WTC11 (cell line): ENCODE results near the gene ST3GAL6. TPM values are rescaled to one million over a fixed set of nuclear protein-coding genes. Genes with fewer than 3 reads are reported as not detected.

Experiments used
- ATAC-seq: fragments of 200-7000 bp; cut with Tn5 transposase; 2 replicates; pipeline ENCODE4 v1.10.0; 2021; ENCODE audit warnings: mild to moderate bottlenecking, moderate library complexity
- CTCF ChIA-PET: fragments of 300-600 bp; sonication (Branson Sonifier 250); formaldehyde crosslinking; loops from one replicate; lab custom pipeline; 2021; ENCODE audit warnings: antibody characterized with exemption; lab: Charles Lee
- POLR2A ChIA-PET: fragments of 350-600 bp; sonication (Branson Sonifier 250); formaldehyde crosslinking; loops from one replicate; lab custom pipeline; 2021; ENCODE audit warnings: antibody characterized with exemption; lab: Charles Lee
- DNase-seq: peaks from one replicate; pipeline ENCODE4 v3.0.0; 2021; ENCODE audit warnings: low spot score
- H3K27ac Mint-ChIP-seq: 2 replicates; pipeline ENCODE4 v1.8.0; 2021; ENCODE audit warnings: mixed read lengths
- H3K27me3 Mint-ChIP-seq: 2 replicates; pipeline ENCODE4 v1.8.0; 2021; ENCODE audit warnings: low read depth, mild to moderate bottlenecking, moderate library complexity, mixed read lengths
- H3K36me3 Mint-ChIP-seq: 2 replicates; pipeline ENCODE4 v1.8.0; 2021; ENCODE audit warnings: mixed read lengths
- H3K4me1 Mint-ChIP-seq: 2 replicates; pipeline ENCODE4 v1.8.0; 2022; ENCODE audit warnings: mixed read lengths
- H3K4me3 Mint-ChIP-seq: 2 replicates; pipeline ENCODE4 v1.8.0; 2021; ENCODE audit warnings: mild to moderate bottlenecking, moderate library complexity, mixed read lengths
- H3K9me3 Mint-ChIP-seq: 2 replicates; pipeline ENCODE4 v1.8.0; 2021; ENCODE audit warnings: mixed read lengths
- CREB1 ChIP-seq: sonication (generic); formaldehyde crosslinking; IDR thresholded peaks from 2 replicates; pipeline ENCODE4 v1.8.0; 2023; ENCODE audit warnings: mild to moderate bottlenecking, missing genetic modification reagents
- ELF4 ChIP-seq: sonication (generic); formaldehyde crosslinking; IDR thresholded peaks from 2 replicates; pipeline ENCODE4 v1.8.1; 2022; ENCODE audit warnings: low read depth, mild to moderate bottlenecking, moderate library complexity, missing genetic modification reagents
- FOXJ3 ChIP-seq: sonication (generic); formaldehyde crosslinking; IDR thresholded peaks from 2 replicates; pipeline ENCODE4 v1.9.0; 2021; ENCODE audit warnings: missing genetic modification reagents, mild to moderate bottlenecking, borderline replicate concordance
- GABPB1 ChIP-seq: sonication (generic); formaldehyde crosslinking; IDR thresholded peaks from 2 replicates; pipeline ENCODE4 v1.8.1; 2023; ENCODE audit warnings: mild to moderate bottlenecking, missing genetic modification reagents
- MXD4 ChIP-seq: fragments of 250-450 bp; sonication (Bioruptor Pico); IDR thresholded peaks from 2 replicates; pipeline ENCODE4 v1.8.0; 2021; ENCODE audit warnings: mild to moderate bottlenecking, moderate library complexity, borderline replicate concordance
- MYBL2 ChIP-seq: sonication (generic); formaldehyde crosslinking; IDR thresholded peaks from 2 replicates; pipeline ENCODE4 v1.8.1; 2023; ENCODE audit warnings: mild to moderate bottlenecking, moderate library complexity, missing genetic modification reagents
- NFATC4 ChIP-seq: fragments of 250-450 bp; sonication (Bioruptor Pico); IDR thresholded peaks from 2 replicates; pipeline ENCODE4 v1.9.0; 2021; ENCODE audit warnings: mild to moderate bottlenecking
- NR1H2 ChIP-seq: sonication (generic); formaldehyde crosslinking; IDR thresholded peaks from 2 replicates; pipeline ENCODE4 v1.9.0; 2021; ENCODE audit warnings: mild to moderate bottlenecking, moderate library complexity, missing genetic modification reagents
- NR2C2 ChIP-seq: sonication (generic); formaldehyde crosslinking; IDR thresholded peaks from 2 replicates; pipeline ENCODE4 v1.8.0; 2022; ENCODE audit warnings: mild to moderate bottlenecking, missing genetic modification reagents
- SOX15 ChIP-seq: fragments of 250-450 bp; sonication (Bioruptor Pico); IDR thresholded peaks from 2 replicates; pipeline ENCODE4 v1.9.0; 2021; ENCODE audit warnings: mild to moderate bottlenecking
- SP1 ChIP-seq: sonication (generic); formaldehyde crosslinking; conservative IDR thresholded peaks from 2 replicates; pipeline ENCODE4 v1.8.1; 2022; ENCODE audit warnings: missing genetic modification reagents
- TEAD4 ChIP-seq: sonication (generic); formaldehyde crosslinking; IDR thresholded peaks from 2 replicates; pipeline ENCODE4 v1.8.0; 2022; ENCODE audit warnings: mild to moderate bottlenecking, missing genetic modification reagents
- TP53 ChIP-seq: sonication (generic); formaldehyde crosslinking; IDR thresholded peaks from 2 replicates; pipeline ENCODE4 v1.8.1; 2023; ENCODE audit warnings: mild to moderate bottlenecking, missing genetic modification reagents
- ZNF317 ChIP-seq: sonication (generic); formaldehyde crosslinking; IDR thresholded peaks from 2 replicates; pipeline ENCODE4 v1.8.1; 2023; ENCODE audit warnings: low read depth, mild to moderate bottlenecking, moderate library complexity, missing genetic modification reagents, borderline replicate concordance
- ZNF396 ChIP-seq: fragments of 250-450 bp; sonication (Bioruptor Pico); IDR thresholded peaks from 2 replicates; pipeline ENCODE4 v1.8.0; 2021; ENCODE audit warnings: mild to moderate bottlenecking, moderate library complexity, borderline replicate concordance
- ZNF416 ChIP-seq: fragments of 250-450 bp; sonication (Bioruptor Pico); IDR thresholded peaks from 2 replicates; pipeline ENCODE4 v1.9.0; 2021; ENCODE audit warnings: mild to moderate bottlenecking, inconsistent platforms
- ZNF671 ChIP-seq: fragments of 250-450 bp; sonication (Bioruptor Pico); IDR thresholded peaks from 2 replicates; pipeline ENCODE4 v1.8.0; 2021; ENCODE audit warnings: mild to moderate bottlenecking
- total RNA-seq: library from RNA; stranded (reverse); gene quantifications from 3 replicates; pipeline ENCODE4 v1.2.3, GENCODE V29; 2021
- TF ChIP-seq, protein P1 (sequence below): sonication (generic); formaldehyde crosslinking; IDR thresholded peaks from 2 replicates; pipeline ENCODE4 v1.8.1; 2023; ENCODE audit warnings: mild to moderate bottlenecking, missing genetic modification reagents
- TF ChIP-seq, protein P2 (sequence below): fragments of 250-450 bp; sonication (Bioruptor Pico); IDR thresholded peaks from 2 replicates; pipeline ENCODE4 v1.8.0; 2021; ENCODE audit warnings: mild to moderate bottlenecking
- TF ChIP-seq, protein P3 (sequence below): sonication (generic); formaldehyde crosslinking; IDR thresholded peaks from 2 replicates; pipeline ENCODE4 v1.8.0; 2022; ENCODE audit warnings: mild to moderate bottlenecking, missing genetic modification reagents
- TF ChIP-seq, protein P4 (sequence below): sonication (generic); formaldehyde crosslinking; IDR thresholded peaks from 2 replicates; pipeline ENCODE4 v1.8.1; 2023; ENCODE audit warnings: mild to moderate bottlenecking, moderate library complexity, missing genetic modification reagents
- TF ChIP-seq, protein P5 (sequence below): fragments of 250-450 bp; sonication (Bioruptor Pico); IDR thresholded peaks from 2 replicates; pipeline ENCODE4 v1.9.0; 2021; ENCODE audit warnings: moderate library complexity, mild to moderate bottlenecking, inconsistent platforms, borderline replicate concordance

Gene ST3GAL6
- total RNA-seq, 1 experiment from 2014 or later: 8.1 TPM

DNA sequence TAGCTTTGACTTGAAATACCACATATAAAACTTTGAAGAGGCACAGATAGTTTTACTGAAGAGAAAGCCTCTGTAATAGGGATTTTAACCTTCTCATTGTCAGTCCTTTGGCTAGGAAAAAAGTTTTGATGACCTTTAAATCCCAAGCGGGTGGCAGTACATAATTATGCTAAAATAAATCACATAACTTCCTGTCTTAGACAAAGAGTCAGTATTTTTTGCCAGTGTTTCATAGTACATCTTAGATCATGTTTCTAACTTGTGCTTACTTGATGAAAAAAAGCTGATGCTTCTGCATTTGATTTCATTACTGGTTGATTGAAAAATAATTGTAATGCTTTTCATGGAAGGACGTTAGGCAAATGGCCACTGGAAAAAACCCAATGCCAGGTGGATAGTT lies 5.8 kb downstream of the ST3GAL6 start (continued):
- no peak for TF ChIP-seq TEAD4 (CRISPR knock-in tag)

DNA sequence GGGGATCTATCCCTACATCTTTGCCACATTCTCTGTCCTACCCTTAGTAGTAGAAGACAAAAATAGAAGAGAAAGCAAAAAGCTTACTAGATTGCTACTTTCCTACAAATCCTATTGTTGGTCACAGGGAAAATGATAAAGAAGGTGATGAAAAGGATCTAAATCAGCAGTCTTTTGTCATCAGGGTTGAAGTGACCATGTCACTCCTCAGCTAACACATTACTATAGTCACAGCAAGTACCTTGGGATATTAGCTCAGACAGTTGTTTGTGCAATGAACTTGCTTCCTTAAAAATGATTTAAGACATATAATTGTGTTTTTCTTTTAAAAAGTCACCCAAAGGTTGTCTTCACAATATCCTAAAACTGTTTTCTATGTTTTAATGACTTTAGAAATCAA lies 6.3 kb downstream of the ST3GAL6 start:
- Mint-ChIP-seq H3K27me3 (no peaks in the 10 kb centered on the region), H3K4me3 (no peak overlapping the region), H3K9me3 (no peaks in the 10 kb centered on the region), H3K27ac (no peak overlapping the region), H3K36me3 (no peaks in the 10 kb centered on the region), H3K4me1 (peaks cover 15% of the 10 kb centered on the region)
- ChIA-PET CTCF (no interaction called here), POLR2A (no interaction called here)
- ATAC-seq (no peak), DNase-seq (no peak)
- TF ChIP-seq NR2C2 (no peak), NR1H2 (CRISPR knock-in tag) (no peak), TP53 (CRISPR knock-in tag) (no peak), CREB1 (CRISPR knock-in tag) (no peak), ZNF671 (CRISPR knock-in tag) (no peak), ZNF317 (CRISPR knock-in tag) (no peak), SP1 (CRISPR knock-in tag) (no peak), FOXJ3 (CRISPR knock-in tag) (no peak), MYBL2 (CRISPR knock-in tag) (no peak)
- TF ChIP-seq, protein P1, sequence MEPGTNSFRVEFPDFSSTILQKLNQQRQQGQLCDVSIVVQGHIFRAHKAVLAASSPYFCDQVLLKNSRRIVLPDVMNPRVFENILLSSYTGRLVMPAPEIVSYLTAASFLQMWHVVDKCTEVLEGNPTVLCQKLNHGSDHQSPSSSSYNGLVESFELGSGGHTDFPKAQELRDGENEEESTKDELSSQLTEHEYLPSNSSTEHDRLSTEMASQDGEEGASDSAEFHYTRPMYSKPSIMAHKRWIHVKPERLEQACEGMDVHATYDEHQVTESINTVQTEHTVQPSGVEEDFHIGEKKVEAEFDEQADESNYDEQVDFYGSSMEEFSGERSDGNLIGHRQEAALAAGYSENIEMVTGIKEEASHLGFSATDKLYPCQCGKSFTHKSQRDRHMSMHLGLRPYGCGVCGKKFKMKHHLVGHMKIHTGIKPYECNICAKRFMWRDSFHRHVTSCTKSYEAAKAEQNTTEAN (CRISPR knock-in tag): no peak
- TF ChIP-seq, protein P2, sequence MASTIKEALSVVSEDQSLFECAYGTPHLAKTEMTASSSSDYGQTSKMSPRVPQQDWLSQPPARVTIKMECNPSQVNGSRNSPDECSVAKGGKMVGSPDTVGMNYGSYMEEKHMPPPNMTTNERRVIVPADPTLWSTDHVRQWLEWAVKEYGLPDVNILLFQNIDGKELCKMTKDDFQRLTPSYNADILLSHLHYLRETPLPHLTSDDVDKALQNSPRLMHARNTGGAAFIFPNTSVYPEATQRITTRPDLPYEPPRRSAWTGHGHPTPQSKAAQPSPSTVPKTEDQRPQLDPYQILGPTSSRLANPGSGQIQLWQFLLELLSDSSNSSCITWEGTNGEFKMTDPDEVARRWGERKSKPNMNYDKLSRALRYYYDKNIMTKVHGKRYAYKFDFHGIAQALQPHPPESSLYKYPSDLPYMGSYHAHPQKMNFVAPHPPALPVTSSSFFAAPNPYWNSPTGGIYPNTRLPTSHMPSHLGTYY: no peak
- TF ChIP-seq, protein P3, sequence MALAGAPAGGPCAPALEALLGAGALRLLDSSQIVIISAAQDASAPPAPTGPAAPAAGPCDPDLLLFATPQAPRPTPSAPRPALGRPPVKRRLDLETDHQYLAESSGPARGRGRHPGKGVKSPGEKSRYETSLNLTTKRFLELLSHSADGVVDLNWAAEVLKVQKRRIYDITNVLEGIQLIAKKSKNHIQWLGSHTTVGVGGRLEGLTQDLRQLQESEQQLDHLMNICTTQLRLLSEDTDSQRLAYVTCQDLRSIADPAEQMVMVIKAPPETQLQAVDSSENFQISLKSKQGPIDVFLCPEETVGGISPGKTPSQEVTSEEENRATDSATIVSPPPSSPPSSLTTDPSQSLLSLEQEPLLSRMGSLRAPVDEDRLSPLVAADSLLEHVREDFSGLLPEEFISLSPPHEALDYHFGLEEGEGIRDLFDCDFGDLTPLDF: no peak
- TF ChIP-seq, protein P4, sequence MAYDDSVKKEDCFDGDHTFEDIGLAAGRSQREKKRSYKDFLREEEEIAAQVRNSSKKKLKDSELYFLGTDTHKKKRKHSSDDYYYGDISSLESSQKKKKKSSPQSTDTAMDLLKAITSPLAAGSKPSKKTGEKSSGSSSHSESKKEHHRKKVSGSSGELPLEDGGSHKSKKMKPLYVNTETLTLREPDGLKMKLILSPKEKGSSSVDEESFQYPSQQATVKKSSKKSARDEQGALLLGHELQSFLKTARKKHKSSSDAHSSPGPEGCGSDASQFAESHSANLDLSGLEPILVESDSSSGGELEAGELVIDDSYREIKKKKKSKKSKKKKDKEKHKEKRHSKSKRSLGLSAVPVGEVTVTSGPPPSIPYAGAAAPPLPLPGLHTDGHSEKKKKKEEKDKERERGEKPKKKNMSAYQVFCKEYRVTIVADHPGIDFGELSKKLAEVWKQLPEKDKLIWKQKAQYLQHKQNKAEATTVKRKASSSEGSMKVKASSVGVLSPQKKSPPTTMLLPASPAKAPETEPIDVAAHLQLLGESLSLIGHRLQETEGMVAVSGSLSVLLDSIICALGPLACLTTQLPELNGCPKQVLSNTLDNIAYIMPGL (CRISPR knock-in tag): no peak

DNA sequence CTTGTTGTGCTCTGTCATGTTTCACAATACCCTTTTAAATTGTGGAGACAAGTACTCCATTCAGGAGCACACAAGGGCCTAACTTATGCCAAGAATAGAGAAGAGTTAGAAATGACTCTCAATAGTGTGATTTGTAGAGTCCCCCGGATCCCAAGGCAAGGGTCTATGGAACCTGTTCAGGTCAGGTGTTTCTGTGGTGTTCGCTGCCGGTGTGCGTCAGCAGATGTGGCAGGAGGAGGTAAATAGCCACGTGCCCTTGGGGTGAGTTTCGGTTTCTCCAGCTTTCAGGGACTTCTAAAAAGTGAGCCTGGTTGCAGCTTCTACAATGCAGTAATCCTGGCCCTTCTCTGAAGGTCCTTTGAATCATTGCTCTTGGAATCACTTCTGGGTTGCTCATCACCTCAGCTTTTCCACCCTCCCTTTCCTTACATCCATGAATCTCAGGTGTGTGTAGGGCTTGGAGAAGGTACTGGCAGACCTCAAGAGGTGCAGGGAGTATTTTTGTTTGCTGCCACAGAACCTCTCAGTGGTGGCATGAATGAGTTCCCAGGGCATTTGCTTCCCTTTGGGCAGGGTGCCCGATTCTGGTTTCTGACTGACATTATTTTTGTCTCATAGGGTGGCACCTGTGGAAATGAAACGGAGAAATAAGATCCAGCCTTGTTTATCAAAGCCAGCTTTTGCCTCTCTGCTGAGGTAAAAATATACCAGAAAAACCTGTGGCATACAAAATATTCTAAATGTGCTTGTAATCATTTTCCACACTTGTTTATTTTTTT lies 7.3 kb downstream of the ST3GAL6 start:
- H3K9me3 Mint-ChIP-seq: no peaks in the 10 kb centered on the region
- no peak for TF ChIP-seq ZNF396 (CRISPR knock-in tag)
- no peak for TF ChIP-seq ZNF416 (CRISPR knock-in tag)
- TF ChIP-seq ELF4 (CRISPR knock-in tag): no peak
- TF ChIP-seq SOX15 (CRISPR knock-in tag): no peak
- TF ChIP-seq, protein P5, sequence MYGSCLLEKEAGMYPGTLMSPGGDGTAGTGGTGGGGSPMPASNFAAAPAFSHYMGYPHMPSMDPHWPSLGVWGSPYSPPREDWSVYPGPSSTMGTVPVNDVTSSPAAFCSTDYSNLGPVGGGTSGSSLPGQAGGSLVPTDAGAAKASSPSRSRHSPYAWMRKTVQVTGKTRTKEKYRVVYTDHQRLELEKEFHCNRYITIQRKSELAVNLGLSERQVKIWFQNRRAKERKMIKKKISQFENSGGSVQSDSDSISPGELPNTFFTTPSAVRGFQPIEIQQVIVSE (CRISPR knock-in tag): no peak
- TF ChIP-seq NFATC4 (CRISPR knock-in tag): no peak
- TF ChIP-seq MXD4: no peak
- no peak for TF ChIP-seq GABPB1 (CRISPR knock-in tag)
- no peak for TF ChIP-seq FOXJ3 (CRISPR knock-in tag)
- no peaks in the 10 kb centered on the region for H3K36me3 Mint-ChIP-seq
- DNase-seq (no peak), ATAC-seq (no peak)
- peaks cover 6% of the 10 kb centered on the region; the same call in 1 of the 2 replicates for H3K4me1 Mint-ChIP-seq
- ChIA-PET POLR2A (no interaction called here), CTCF (no interaction called here)
- H3K4me3 Mint-ChIP-seq: no peak overlapping the region
- H3K27me3 Mint-ChIP-seq: no peaks in the 10 kb centered on the region
- H3K27ac Mint-ChIP-seq: no peak overlapping the region; the same call in 1 of the 2 replicates
